HG02884 (cell line): Measurements from ENCODE around the gene FAM13A.

Experiments used
- ATAC-seq: cut with Tn5 transposase; IDR thresholded peaks from one replicate; pipeline ENCODE4 v1.9.1; 2021; ENCODE audit warnings: mild to moderate bottlenecking, moderate library complexity; ENCODE audit not compliant: unreplicated experiment

The FAM13A gene

DNA sequence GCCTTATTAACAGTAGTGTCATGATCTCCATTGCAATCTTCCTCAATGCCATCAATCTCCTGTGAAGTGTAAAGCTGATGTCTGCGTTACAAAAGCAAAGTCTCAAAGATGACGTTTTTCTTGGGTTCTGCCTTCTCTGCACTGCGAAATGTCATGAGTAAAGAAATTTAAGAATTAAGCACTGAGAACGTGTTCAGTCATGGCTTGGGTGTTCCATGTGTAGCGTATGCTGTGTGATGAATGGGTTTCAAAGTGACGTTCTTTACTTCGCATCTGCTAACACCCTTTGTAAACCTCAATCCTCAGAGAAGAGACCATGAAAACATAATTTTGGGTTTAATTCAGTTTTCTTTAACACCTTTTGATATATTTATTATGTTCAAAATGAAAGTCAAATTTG lies 360.4 kb downstream of the FAM13A start:
- ATAC-seq: no peak

GRCh38 chr4:88693792-88694191 lies 363.2 kb downstream of the FAM13A start:
- no peak for ATAC-seq

DNA sequence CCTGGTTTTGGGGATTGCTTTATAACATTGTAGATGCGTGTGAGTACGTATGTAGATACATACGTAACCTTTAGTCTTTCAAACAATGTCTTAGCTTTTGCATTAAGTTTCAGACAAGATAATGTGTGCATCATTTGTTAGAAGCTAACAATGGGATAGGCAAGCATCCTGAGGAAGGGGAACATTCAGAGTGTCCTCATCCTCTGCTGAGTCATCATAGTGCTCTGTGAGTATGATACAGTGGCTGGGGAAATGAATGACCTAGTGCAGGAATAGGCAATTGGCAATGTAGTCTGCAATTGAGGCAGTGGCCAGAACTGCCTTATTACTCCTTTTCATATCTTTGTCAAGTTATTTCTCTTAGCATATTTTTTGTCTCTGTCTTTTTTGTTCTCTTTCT lies 366.6 kb downstream of the FAM13A start:
- ATAC-seq: no peak

GRCh38 chr4:88681209-88681608 lies 375.8 kb downstream of the FAM13A start:
- ATAC-seq: no peak
